ENCODE data around the gene ZNF679. TPM values are rescaled to one million over a fixed set of nuclear protein-coding genes. Genes with fewer than 3 reads are reported as not detected.
"Not testable (repeated sequence)": the region's sequence is repeated elsewhere in the genome, so short reads cannot be mapped to it uniquely, and the experiment has no call there.

ZNF679 gene
- total RNA-seq: not detected
- long read RNA-seq, donor 1: 0 reads
- long read RNA-seq, donor 2: 0 reads

DNA sequence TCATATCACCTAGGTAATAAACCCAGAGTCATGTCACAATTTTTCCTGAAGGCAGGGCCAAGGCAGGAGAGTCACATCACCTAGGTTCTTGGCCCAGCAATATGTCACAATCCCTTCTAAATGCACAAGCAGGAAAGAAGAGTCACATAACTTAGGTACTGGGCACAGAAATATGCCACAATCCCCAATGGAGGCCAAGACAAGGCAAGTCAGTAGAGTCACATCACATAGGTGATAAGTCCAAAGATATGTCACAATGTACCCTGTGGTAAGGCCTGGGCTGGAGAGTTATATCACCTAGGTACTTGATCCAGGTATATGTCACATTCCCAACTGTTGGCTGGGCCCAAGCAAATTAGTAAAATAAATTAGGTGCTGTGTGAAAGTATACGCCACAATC lies at the start of gene ZNF679:
TSS of gene ZNF679 (plus strand) at position 301 of the 400 bp plus-strand sequence. CDS start 20,644 bp downstream, outside the sequence.
- intact Hi-C loops (cut with DNase I); DNase-seq (ENCODE audit: low spot score): not testable (repeated sequence)

DNA sequence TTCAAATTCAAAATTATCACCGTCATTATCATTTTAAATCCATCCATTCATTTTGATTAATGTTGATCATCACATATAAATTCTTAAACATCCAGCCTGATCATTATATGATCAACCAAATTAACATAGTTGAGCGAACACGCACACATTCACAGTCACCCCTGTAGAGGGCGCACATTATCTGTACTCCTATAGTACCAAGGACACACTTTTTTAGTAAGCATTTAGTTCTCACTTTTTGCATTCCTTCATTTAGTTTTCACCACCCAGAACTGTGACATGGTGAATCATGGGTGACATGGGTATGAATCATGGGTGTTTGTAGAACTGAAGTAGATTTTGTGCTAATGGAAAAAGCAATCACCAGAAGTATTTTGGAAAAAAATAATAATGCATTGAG lies 47.3 kb upstream of the ZNF679 start:
- no peak for DNase-seq (ENCODE audit: low spot score)
- intact Hi-C loops (cut with DNase I): loop anchor here in 1 of 2 donors (5.0 kb wide), 1 partner anchor 436 kb away; no protein-coding TSS in a partner anchor

DNA sequence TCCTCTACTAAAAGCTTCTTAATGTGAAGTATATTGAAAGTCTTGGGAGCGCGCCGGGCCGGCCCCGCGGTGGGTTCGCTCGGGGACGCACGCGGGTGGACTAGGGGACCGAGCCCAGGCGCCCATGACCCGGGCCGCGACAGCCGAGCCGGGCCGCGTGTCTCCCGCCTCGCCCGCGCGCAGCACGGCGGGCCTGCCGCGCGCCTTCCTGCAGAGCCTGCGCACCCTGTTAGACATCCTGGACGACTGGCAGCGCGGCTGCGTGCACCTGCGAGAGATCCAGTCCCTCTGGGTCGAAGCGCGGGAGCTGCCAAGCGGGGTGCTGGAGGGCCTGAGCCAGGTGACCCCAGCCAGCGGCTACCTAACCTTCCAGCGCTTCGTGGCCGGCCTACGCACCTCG lies 46.7 kb upstream of the ZNF679 start:
- no peak for DNase-seq (ENCODE audit: low spot score)
- intact Hi-C loops (cut with DNase I): loop anchor here in 1 of 2 donors (5.0 kb wide), 1 partner anchor 436 kb away; no protein-coding TSS in a partner anchor

DNA sequence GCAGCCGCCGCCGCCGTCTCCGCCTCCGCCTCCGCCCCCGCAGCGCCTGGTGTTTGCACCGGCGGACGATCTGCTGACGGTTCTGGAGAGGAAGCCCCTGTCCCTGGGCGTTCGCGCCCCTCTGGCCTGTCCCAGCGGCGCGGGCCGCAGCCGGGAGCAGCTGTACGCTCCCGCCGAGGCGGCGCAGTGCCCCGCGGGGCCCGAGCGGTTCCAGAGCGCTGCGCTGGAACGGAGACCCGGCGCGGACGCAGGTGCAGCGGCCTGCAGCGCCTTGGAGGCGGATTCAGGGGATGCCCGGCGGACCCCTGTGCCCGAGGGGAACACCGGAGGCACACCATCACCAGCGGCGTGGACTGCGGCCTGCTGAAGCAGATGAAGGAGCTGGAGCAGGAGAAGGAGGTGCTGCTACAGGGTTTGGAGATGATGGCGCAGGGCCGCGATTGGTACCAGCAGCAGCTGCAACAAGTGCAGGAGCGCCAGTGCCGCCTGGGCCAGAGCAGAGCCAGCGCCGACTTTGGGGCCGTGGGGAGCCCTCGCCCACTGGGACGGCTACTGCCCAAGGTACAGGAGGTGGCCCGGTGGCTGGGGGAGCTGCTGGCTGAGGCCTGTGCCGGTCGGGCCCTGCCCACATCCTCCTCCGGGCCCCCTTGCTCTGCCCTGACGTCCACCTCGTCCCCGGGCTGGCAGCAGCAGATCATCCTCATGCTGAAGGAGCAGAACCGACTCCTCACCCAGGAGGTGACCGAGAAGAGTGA lies 46.1 kb upstream of the ZNF679 start:
- no peak for DNase-seq (ENCODE audit: low spot score)
- intact Hi-C loops (cut with DNase I): loop anchor here (2.0 to 5.0 kb wide), 2 partner anchors 435 to 437 kb away; no protein-coding TSS in a partner anchor

DNA sequence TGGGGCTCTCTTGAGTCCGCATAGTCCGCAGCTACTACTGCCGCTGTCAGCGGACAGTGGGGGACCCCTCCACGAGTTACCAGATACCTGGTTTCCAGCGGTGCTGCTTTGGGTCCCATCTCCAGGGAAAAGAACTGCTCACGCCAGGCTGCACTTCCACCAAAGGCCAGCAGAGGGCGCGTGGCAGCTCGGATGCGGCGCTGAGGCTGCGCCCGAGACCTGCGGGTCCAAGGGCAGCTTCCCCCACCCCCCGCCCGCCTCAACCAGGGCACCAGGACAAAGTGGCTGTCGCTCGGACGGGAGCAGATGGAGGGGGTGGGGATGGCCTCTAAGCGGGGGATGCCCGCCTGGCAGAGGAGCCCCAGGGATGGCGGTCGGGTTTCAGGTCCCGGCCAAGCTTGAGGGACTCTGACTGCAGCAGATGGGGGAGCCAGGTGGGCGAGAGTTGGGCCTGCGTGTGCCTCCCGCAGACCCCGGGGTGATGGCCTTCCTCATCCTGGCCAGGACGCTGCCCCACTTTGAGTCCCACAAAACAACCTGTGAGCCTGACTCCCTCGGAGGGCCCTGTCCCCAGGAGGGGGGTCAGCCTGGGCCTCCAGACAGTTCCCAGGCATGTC lies 45.0 kb upstream of the ZNF679 start:
- DNase-seq (ENCODE audit: low spot score): peak; percentile 83
- intact Hi-C loops (cut with DNase I): loop anchor here (2.0 to 5.0 kb wide), 2 partner anchors 434 to 436 kb away; no protein-coding TSS in a partner anchor

DNA sequence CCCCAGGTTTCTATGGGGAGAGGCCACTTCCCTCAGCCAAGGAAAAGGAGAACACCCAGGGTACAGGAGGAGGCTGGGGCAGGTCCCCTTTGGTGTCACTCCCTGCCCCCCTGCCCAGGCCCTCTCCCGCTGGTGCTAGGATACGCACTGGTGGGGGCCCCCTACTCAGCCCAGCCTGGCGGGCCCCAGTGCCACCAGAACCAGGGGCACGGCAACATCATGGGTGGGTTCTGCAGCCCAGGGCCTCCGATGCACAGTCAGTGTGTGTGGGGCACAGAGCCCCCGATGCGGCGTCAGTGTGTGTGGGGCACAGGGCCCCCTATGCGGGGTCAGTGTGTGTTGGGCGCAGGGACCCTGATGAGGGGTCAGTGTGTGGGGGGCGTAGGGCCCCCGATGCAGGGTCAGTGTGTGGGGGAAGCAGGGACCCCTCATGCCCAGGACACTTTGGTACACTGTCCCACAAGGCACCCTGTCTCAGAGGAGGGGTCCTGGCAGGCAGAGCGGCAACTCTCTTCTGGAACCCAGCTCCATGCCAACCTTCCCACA lies 44.4 kb upstream of the ZNF679 start:
- DNase-seq (ENCODE audit: low spot score): no peak
- intact Hi-C loops (cut with DNase I): loop anchor here (2.0 to 5.0 kb wide), 2 partner anchors 433 to 435 kb away; no protein-coding TSS in a partner anchor

DNA sequence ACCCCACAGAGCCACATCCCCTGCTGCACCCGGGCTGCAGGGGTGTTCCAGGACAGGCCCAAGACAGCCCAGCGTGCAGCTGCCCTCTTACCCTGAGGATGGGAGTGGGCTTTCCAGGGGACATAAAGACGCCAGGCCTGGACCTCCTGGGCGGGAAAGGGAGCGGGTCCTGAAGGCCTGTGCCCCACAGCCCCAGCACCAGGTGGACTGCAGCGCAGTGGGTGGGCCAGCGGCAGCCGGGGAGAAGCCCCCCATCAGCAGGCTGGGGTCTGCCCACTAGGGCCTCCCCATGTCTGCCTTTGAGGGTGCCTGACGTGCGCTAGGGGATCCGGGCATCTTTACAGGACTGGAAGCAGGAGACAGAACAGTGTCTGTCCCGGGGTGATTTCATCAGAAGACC lies 43.9 kb upstream of the ZNF679 start:
- no peak for DNase-seq (ENCODE audit: low spot score)
- intact Hi-C loops (cut with DNase I): loop anchor here in 1 of 2 donors (5.0 kb wide), 1 partner anchor 433 kb away; no protein-coding TSS in a partner anchor

DNA sequence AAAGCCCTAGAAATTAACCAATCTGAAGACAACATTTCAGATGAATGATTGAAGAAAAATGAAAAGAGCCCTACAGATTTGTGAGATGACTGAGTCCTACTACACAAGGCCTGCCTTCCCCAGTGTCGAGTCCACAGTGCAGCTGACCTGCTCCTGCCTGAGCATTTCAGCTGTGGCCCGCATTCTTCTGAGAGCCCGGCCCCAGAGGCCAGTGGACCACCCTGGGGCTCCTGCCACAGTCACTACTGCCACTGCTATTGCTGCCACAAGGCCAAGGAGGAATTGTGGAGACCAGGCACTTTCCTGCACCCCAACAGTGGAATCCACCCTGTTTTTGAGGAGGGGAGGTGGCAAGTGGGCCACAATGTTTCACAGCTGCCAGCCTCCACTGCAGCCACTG lies 40.9 kb upstream of the ZNF679 start:
- no peak for DNase-seq (ENCODE audit: low spot score)
- intact Hi-C loops (cut with DNase I): no loop called here

DNA sequence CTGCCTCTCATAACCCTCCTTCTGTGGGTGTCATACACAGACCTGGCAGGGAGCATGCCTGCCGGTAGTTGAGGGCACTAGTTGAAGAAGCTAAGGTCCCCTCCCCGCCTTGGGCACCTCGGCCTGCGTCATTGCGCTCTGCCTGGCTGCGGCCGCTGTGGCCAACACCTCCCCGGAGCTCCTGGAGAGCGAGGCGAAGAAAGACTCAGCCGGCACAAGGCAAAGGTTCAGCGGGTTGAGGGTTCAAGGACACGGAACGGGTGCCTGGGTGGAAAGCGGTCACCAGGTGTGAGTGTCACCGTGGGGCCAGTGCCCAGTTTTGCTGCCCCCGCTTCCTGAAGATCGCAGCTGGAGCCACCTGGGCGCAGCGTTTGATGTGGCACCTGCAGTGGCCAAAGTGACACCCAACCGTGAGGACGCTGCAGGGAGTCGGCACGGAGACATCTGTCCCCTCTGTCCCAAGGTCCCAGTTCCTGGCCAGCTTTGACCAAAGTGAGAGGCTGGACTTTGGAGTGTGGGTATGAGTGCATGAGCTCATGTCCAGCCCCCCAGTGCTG lies 36.0 kb upstream of the ZNF679 start:
- intact Hi-C loops (cut with DNase I): no loop called here
- no peak for DNase-seq (ENCODE audit: low spot score)

DNA sequence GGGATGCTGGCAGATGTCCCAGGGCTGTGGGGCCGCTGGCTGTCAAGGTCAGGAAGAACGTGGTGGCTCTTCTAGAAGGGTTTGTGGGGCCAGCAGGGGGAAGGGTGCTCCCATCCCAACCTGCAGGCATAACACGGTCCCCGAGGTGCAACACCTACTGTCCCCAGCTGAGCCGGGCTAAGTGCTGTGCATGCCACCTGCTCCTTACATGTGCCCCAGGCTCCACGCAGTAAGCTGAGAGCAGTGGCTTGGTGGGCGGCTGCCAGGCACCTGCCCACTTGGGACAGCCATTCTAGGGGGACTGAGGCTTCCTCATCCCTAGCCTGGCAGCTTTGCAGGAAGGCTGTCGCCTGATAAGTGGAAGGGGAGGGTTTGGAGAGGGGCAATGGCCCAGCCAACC lies 35.5 kb upstream of the ZNF679 start:
- intact Hi-C loops (cut with DNase I): no loop called here
- DNase-seq (ENCODE audit: low spot score): no peak

DNA sequence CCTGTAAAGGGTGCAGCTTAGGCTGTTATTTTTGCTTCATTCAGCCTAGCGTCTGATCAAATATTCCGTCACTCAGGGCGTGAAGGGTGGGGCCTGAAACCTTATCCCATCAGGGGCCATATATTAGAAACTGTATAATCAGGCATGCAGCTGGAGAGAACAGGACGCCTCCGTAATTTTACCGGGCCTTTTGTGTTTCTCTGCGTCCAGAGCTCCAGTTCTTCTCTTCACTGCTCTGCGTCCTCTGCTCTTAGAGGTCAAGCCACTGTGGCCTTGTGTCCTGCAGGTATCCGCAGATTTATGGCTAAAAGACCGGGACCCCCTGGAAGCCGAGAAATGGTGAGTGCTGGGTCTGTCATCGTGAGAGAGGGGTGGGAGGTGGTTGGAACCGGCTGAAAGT lies 21.4 kb upstream of the ZNF679 start, which contains the start of gene ZNF735:
TSS of gene ZNF735 (plus strand) at position 301 of the 400 bp plus-strand sequence. CDS start at position 301, 0 bp downstream.
- intact Hi-C loops (cut with DNase I): no loop called here
- DNase-seq (ENCODE audit: low spot score): no peak

DNA sequence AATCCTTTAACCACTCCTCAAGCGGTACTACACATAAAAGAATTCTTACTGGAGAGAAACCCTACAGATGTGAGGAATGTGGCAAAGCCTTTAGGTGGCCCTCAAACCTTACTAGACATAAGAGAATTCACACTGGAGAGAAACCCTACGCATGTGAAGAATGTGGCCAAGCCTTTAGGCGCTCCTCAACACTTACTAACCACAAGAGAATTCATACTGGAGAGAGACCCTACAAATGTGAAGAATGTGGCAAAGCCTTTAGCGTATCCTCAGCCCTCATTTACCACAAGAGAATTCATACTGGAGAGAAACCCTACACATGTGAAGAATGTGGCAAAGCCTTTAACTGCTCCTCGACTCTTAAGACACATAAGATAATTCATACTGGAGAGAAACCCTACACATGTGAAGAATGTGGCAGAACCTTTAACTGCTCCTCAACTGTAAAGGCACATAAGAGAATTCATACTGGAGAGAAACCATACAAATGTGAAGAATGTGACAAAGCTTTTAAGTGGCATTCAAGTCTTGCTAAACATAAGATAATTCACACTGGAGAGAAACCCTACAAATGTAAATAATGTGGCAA lies 8.5 kb upstream of the ZNF679 start:
- intact Hi-C loops (cut with DNase I); DNase-seq (ENCODE audit: low spot score): not testable (repeated sequence)

DNA sequence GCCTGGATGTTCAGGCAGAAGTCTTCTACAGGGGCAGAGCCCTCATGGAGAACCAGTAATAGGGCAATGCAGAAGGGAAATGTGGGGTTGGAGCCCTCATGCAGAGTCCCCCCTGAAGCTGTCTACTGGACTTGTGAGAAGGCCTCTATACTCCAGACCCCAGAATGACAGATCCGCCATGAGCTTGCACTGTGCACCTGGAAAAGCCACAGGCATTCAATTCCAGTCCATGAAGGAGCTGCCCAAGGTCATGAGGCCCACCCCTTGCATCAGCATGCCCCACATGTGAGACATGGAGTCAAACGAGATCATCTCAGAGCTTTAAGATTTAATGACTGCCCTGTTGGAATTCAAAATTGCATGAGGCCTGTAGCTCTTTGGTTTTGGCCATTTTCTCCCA lies 4.9 kb upstream of the ZNF679 start:
- intact Hi-C loops (cut with DNase I): no loop called here
- no peak for DNase-seq (ENCODE audit: low spot score)

DNA sequence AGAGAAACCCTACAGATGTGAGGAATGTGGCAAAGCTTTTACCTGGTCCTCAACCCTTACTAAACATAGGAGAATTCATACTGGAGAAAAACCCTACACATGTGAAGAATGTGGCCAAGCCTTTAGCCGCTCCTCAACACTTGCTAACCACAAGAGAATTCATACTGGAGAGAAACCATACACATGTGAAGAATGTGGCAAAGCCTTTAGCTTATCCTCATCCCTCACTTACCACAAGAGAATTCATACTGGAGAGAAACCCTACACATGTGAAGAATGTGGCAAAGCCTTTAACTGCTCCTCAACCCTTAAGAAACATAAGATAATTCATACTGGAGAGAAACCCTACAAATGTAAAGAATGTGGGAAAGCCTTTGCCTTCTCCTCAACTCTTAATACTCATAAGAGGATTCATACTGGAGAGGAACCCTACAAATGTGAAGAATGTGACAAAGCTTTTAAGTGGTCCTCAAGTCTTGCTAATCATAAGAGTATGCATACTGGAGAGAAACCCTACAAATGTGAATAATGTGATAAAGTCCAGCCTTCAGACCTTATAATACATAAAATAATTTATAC lies 38.2 kb downstream of the ZNF679 start:
- no peak for DNase-seq (ENCODE audit: low spot score)
- intact Hi-C loops (cut with DNase I): no loop called here

DNA sequence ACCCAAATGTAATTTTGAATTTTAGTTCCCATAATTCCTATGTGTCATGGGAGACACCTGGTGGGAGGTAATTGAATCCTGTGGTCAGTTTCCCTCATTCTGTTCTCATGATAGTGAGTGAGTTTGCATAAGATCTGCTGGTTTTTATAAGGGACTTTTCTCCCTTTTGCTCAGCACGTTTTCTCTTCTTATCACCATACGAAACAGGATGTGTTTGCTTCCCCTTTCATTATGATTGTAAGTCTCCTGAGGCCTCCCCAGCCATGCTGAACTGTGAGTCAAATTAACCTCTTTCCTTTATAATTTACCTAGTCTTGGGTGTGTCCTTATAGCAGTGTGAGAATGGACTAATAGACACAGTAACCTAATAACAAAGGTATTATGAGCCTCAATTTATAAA lies 49.4 kb downstream of the ZNF679 start:
- DNase-seq (ENCODE audit: low spot score): no peak
- intact Hi-C loops (cut with DNase I): no loop called here

DNA sequence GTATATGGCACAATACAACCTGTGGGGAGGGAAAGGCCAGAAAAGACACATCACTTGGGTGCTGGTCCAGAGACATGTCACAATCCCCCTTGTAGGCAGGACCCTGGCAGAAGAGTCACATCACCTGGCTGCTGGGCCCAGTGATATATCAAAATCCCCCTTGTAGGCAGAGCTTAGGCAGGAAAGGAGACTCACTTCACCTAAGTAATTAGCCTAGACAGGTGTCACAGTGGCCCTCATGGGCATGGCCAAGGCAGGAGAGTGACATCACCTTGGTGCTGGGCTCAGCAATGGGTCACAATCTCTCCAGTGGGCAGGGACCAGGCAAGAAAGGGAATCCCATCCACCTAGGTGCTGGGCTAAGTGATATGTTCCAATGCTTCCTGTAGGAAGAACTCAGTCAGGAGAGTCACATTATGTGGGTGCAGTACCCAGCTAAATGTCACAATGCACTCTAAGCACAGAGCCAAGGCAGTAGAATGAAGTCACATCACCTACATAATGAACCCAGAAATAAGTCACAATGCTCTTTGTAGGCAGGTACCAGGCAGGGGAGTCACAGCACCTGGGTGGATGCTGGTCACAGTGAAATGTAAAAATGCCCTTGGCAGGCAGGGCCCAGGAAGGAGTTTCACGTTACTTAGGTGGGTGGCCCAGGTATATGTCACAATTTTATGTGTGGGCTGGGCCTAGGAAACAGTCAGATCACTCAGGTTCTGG lies 66.6 kb downstream of the ZNF679 start:
- DNase-seq (ENCODE audit: low spot score): peak; percentile 49

DNA sequence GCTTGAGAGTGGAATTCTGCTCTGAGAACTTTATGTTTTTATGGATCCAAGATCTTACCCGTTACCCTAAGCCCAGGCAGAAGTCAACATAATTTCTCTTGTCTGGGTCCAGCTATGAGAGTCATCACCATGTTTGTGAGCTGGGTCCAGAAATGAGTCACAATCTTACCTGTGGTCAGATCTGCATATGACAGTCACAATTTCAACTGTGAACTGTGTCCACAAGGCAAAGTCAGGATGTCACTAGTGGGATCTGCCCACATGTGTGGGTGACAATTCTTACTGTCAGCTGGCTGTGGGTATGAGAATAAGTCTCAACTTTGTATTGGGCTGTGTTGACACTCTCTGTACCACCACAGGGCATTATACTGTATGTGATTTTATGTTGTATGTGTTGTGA lies 69.1 kb downstream of the ZNF679 start:
- intact Hi-C loops (cut with DNase I); DNase-seq (ENCODE audit: low spot score): not testable (repeated sequence)

More for the DNA sequence above, 66.6 kb downstream of the ZNF679 start:
- intact Hi-C loops (cut with DNase I): no loop called here

DNA sequence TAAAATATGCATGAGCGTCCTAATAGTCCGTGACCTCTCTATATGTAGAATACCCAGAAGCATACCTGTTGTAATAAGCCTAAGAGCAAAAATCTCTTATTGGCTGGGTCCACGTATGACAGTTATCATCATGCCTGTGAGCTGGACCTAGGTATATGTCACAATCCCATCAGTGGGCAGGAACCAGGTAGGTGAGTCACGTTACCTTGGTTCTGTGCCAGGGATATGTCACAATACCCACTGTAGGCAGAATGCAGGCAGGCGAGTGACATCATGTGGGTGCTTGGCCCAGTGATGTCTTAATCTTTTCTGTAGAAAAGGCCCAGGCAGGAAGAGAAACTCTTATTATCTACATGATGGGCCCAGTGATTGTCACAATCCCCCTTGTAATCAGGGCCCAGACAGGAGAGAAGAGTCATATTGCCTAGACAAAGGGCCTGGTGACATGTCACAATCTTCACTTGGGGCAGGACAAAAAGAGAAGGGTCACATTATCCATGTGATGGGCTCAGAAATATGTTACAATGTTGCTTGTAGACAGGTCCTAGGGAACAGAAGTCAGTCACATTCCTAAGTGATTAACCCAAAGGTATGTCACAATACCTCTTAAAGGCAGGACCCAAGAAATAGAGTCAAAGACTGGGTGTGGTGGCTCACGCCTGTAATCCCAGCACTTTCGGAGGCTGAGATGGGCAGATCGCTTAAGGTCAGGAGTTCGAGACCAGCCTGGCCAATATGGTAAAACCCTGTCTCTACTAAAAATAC lies 72.5 kb downstream of the ZNF679 start:
- DNase-seq (ENCODE audit: low spot score): no peak

More for the DNA sequence above, 72.5 kb downstream of the ZNF679 start:
- intact Hi-C loops (cut with DNase I): no loop called here
